ENCODE results near the gene CAP1. TPM values are rescaled to one million over a fixed set of nuclear protein-coding genes. Genes with fewer than 3 reads are reported as not detected.

CAP1 gene
- total and polyA plus RNA-seq, 9 of the 15 experiments (the other 6 are each of a cell fraction or from before 2014, with no cell fraction given): 230 to 658 (median 281) TPM

GRCh38 chr1:40059338-40059959 is 18.9 kb downstream of the CAP1 start (continued):
- TF ChIP-seq ZBTB2 (IDR thresholded peaks at IDR 0.05): no peak
- TF ChIP-seq MEIS2 (IDR thresholded peaks at IDR 0.05; ENCODE audit: partially characterized antibody): peak; percentile 52
- no peak for TF ChIP-seq KLF13 (tag; IDR thresholded peaks at IDR 0.05; ENCODE audit: borderline replicate concordance, low read depth)
- no peak for TF ChIP-seq KLF6 (CRISPR knock-in tag; IDR thresholded peaks at IDR 0.05; ENCODE audit: borderline replicate concordance)
- no peak for TF ChIP-seq ZNF512 (tag; IDR thresholded peaks at IDR 0.05)
- peak; percentile 38; the same call in 1 of the 2 replicates for TF ChIP-seq MYC (IDR thresholded peaks at IDR 0.05; ENCODE audit: low read depth, low read length)
- no peak for TF ChIP-seq MYC (CRISPR knock-in tag; IDR thresholded peaks at IDR 0.05; ENCODE audit: borderline replicate concordance, low read depth)
- TF ChIP-seq ZNF511 (CRISPR knock-in tag; IDR thresholded peaks at IDR 0.05): no peak
- TF ChIP-seq NR0B1 (IDR thresholded peaks at IDR 0.05; ENCODE audit: partially characterized antibody): no peak
- peak; percentile 54 for TF ChIP-seq MTA2 (IDR thresholded peaks at IDR 0.05; ENCODE audit: low read depth)
- no peak for TF ChIP-seq ZNF740 (CRISPR knock-in tag; IDR thresholded peaks at IDR 0.05)
- TF ChIP-seq ZNF740 (tag; IDR thresholded peaks at IDR 0.05): no peak
- TF ChIP-seq ZNF583 (CRISPR knock-in tag; IDR thresholded peaks at IDR 0.05): no peak
- TF ChIP-seq SMAD2 (IDR thresholded peaks at IDR 0.05; ENCODE audit: low read depth, low read length): no peak
- TF ChIP-seq MIER1 (IDR thresholded peaks at IDR 0.05; ENCODE audit: low read depth): no peak
- TF ChIP-seq NUFIP1 (IDR thresholded peaks at IDR 0.05; ENCODE audit: partially characterized antibody): no peak
- no peak for TF ChIP-seq MAX (CRISPR knock-in tag; IDR thresholded peaks at IDR 0.05)
- TF ChIP-seq DEAF1 (CRISPR knock-in tag; IDR thresholded peaks at IDR 0.05): no peak
